Neural cell (in vitro differentiated cells): ENCODE data around the gene ZNF618.

Source experiments
- CTCF ChIP-seq: fragments of 450-650 bp; IDR thresholded peaks from 2 replicates; pipeline ENCODE4 v1.5.1; 2014; ENCODE audit warnings: antibody characterized with exemption, mild to moderate bottlenecking, moderate library complexity; ENCODE audit not compliant: poor library complexity, severe bottlenecking
- EZH2 ChIP-seq: fragments of 200-600, 300-800 bp; shearing (Covaris generic), sonication (generic); IDR thresholded peaks from 2 replicates; pipeline ENCODE4 v1.6.1; 2014; ENCODE audit warnings: antibody characterized with exemption, low read length, borderline replicate concordance, mild to moderate bottlenecking; ENCODE audit not compliant: insufficient read depth, poor library complexity, severe bottlenecking
- POLR2AphosphoS5 ChIP-seq: IDR thresholded peaks from 2 replicates; pipeline ENCODE4 v1.6.1; 2012
- RAD21 ChIP-seq: fragments of 450-650 bp; conservative IDR thresholded peaks from 2 replicates; pipeline ENCODE4 v1.6.1; 2014; ENCODE audit warnings: antibody characterized with exemption, mild to moderate bottlenecking, moderate library complexity

GRCh38 chr9:113894166-113894565, 18.1 kb downstream of the ZNF618 start:
- TF ChIP-seq CTCF (no peak), RAD21 (no peak), EZH2 (no peak), POLR2AphosphoS5 (no peak)
